Measurements from ENCODE around the gene PBX1. TPM values are rescaled to one million over a fixed set of nuclear protein-coding genes. Genes with fewer than 3 reads are reported as not detected.

Gene PBX1
- total RNA-seq, 4 donors from 2014 or later = 14.4 to 34.6 (median 22.0) TPM

GRCh38 chr1:164718821-164719220 is 159.8 kb downstream of the PBX1 start:
- H3K4me3 ChIP-seq = no peak overlapping the region
- TF ChIP-seq POLR2AphosphoS5 (IDR thresholded peaks at IDR 0.05) (no peak), EP300 (IDR thresholded peaks at IDR 0.05) (no peak), POLR2A (IDR thresholded peaks at IDR 0.05) (no peak)
- TF ChIP-seq, protein P1, sequence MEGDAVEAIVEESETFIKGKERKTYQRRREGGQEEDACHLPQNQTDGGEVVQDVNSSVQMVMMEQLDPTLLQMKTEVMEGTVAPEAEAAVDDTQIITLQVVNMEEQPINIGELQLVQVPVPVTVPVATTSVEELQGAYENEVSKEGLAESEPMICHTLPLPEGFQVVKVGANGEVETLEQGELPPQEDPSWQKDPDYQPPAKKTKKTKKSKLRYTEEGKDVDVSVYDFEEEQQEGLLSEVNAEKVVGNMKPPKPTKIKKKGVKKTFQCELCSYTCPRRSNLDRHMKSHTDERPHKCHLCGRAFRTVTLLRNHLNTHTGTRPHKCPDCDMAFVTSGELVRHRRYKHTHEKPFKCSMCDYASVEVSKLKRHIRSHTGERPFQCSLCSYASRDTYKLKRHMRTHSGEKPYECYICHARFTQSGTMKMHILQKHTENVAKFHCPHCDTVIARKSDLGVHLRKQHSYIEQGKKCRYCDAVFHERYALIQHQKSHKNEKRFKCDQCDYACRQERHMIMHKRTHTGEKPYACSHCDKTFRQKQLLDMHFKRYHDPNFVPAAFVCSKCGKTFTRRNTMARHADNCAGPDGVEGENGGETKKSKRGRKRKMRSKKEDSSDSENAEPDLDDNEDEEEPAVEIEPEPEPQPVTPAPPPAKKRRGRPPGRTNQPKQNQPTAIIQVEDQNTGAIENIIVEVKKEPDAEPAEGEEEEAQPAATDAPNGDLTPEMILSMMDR (IDR thresholded peaks at IDR 0.05) = no peak
- 31% methylated on average over 1 of the region's 1 CpG for WGBS
- no peaks in the 10 kb centered on the region for H3K9me3 ChIP-seq
- peak overlapping the region; percentile 29 for H3K27ac ChIP-seq
- H3K36me3 ChIP-seq = no peaks in the 10 kb centered on the region
- H3K27me3 ChIP-seq = no peaks in the 10 kb centered on the region
- H3K4me1 ChIP-seq = peaks cover 65% of the 10 kb centered on the region
- no peak for DNase-seq (ENCODE audit: low spot score in 2 of 2)

DNA sequence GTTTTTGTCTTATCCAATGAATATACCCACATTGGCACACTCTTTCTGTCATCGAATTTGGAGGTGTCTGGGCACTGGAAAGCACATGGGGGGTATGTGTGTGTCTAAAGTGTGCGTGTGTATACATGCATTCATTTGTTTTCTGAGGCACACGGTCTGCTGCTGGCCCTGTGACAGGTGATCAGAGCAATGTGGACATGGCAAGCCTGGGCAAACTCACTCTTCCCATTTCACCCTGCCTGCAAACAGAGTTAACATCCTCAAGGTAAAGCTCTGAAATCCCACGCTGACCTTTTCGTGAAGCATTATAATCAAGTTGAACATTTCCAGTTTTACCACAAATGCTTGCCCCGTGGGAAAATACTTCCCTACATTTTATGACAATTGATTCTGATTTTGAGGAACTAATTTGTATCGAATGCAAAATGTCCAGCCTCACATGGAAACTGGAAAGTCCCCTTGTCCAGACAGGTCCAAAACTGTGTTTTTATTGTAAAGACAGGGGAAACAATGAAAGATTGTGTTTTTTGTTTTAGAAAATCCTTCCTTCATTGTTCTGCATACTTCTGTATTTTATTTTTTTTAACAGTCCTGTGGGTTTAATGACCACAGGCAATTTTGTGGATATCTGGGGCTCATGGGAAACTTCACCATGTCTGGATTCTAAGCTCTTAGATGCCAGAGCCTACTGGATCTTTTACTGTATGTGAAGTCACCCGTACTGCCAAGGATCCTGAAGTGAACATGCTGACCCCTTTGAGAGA is 160.9 kb downstream of the PBX1 start:
- DNase-seq (ENCODE audit: low spot score in 2 of 2) = no peak
- Histone ChIP-seq H3K4me3 (no peak overlapping the region), H3K9me3 (no peaks in the 10 kb centered on the region), H3K27ac (peak overlapping the region; percentile 29), H3K36me3 (no peaks in the 10 kb centered on the region), H3K4me1 (peaks cover 64% of the 10 kb centered on the region), H3K27me3 (no peaks in the 10 kb centered on the region)
- TF ChIP-seq, protein P1 (IDR thresholded peaks at IDR 0.05) = no peak
- no peak for TF ChIP-seq EP300 (IDR thresholded peaks at IDR 0.05)
- TF ChIP-seq POLR2A (IDR thresholded peaks at IDR 0.05) = no peak
- TF ChIP-seq POLR2AphosphoS5 (IDR thresholded peaks at IDR 0.05) = no peak
- 60% methylated on average over 8 of the region's 8 CpGs for WGBS

DNA sequence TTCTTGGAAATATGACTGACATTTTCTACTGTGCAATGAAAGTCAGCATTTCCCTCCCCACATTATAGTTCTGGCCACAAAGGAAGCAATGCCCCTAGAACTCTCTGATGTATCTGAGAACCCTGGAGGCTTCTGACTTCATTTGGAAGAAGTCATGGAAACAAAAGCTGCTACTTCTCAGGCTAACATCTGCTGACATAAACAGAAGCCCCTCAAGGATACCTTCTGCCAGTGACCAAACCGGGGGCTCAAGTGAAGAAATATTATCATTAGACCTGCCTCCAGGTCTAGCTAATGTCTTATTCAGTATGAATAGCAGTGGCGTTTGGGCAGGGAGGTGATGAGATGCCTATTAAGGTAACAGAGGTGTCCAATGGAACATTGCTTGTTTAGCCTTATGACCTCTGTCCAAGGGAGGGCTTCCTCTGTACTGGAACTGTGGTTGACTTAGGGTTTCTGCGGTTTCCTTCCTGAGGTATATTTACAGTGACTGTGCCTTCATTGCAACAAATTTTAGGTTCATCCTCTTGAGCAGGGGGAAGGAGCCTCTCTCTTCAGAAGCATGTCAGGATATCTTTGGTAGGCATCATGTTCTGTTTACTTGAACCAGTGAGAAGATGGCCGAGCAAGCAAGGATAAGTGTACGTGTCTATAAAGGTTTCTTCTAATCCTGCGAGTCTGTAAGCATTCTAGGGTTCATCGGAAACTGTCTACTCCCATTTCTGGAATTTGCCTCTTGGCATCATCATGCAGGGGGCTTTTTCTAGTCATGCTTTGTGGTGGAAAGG is 161.7 kb downstream of the PBX1 start:
- WGBS = 50% methylated on average over 7 of the region's 7 CpGs
- H3K9me3 ChIP-seq = no peaks in the 10 kb centered on the region
- H3K4me3 ChIP-seq = no peak overlapping the region
- no peak for DNase-seq (ENCODE audit: low spot score in 2 of 2)
- TF ChIP-seq EP300 (IDR thresholded peaks at IDR 0.05) (no peak), POLR2AphosphoS5 (IDR thresholded peaks at IDR 0.05) (no peak), POLR2A (IDR thresholded peaks at IDR 0.05) (no peak)
- TF ChIP-seq, protein P1 (IDR thresholded peaks at IDR 0.05) = no peak
- no peaks in the 10 kb centered on the region for H3K27me3 ChIP-seq
- no peak overlapping the region for H3K27ac ChIP-seq
- no peaks in the 10 kb centered on the region for H3K36me3 ChIP-seq
- peaks cover 71% of the 10 kb centered on the region for H3K4me1 ChIP-seq

GRCh38 chr1:164721228-164721496 is 162.2 kb downstream of the PBX1 start:
- TF ChIP-seq EP300 (IDR thresholded peaks at IDR 0.05) (no peak), POLR2AphosphoS5 (IDR thresholded peaks at IDR 0.05) (no peak), POLR2A (IDR thresholded peaks at IDR 0.05) (no peak)
- TF ChIP-seq, protein P1 (IDR thresholded peaks at IDR 0.05) = no peak
- H3K4me1 ChIP-seq = peaks cover 74% of the 10 kb centered on the region
- no peaks in the 10 kb centered on the region for H3K27me3 ChIP-seq
- H3K36me3 ChIP-seq = no peaks in the 10 kb centered on the region
- 38% methylated on average over 2 of the region's 2 CpGs for WGBS
- no peaks in the 10 kb centered on the region for H3K9me3 ChIP-seq
- H3K27ac ChIP-seq = no peak overlapping the region
- H3K4me3 ChIP-seq = no peak overlapping the region
- no peak for DNase-seq (ENCODE audit: low spot score in 2 of 2)

GRCh38 chr1:164723296-164723798 is 164.4 kb downstream of the PBX1 start:
- DNase-seq (ENCODE audit: low spot score in 2 of 2) = no peak
- no peaks in the 10 kb centered on the region for H3K36me3 ChIP-seq
- no peak overlapping the region for H3K4me3 ChIP-seq
- peaks cover 67% of the 10 kb centered on the region for H3K4me1 ChIP-seq
- peak overlapping the region; percentile 26 for H3K27ac ChIP-seq
- H3K9me3 ChIP-seq = no peaks in the 10 kb centered on the region
- whole genome bisulfite sequencing = 46% methylated on average over 9 of the region's 9 CpGs
- no peaks in the 10 kb centered on the region for H3K27me3 ChIP-seq
- no peak for TF ChIP-seq POLR2A (IDR thresholded peaks at IDR 0.05)
- no peak for TF ChIP-seq EP300 (IDR thresholded peaks at IDR 0.05)
- TF ChIP-seq POLR2AphosphoS5 (IDR thresholded peaks at IDR 0.05) = no peak
- TF ChIP-seq, protein P1 (IDR thresholded peaks at IDR 0.05) = no peak
